Retina (tissue), 1 donor: ENCODE measurements around the gene ACLY.

ENCODE experiments used
- DNase-seq: peaks from one replicate; pipeline ENCODE4 v3.0.0-alpha.2; 2016

ACLY gene

GRCh38 chr17:41918314-41919164 is at the start of gene ACLY:
TSS of gene ACLY (minus strand) at chr17:41918951. CDS start at chr17:41913873, 5,078 bp downstream.
- DNase-seq: peak; percentile 97

DNA sequence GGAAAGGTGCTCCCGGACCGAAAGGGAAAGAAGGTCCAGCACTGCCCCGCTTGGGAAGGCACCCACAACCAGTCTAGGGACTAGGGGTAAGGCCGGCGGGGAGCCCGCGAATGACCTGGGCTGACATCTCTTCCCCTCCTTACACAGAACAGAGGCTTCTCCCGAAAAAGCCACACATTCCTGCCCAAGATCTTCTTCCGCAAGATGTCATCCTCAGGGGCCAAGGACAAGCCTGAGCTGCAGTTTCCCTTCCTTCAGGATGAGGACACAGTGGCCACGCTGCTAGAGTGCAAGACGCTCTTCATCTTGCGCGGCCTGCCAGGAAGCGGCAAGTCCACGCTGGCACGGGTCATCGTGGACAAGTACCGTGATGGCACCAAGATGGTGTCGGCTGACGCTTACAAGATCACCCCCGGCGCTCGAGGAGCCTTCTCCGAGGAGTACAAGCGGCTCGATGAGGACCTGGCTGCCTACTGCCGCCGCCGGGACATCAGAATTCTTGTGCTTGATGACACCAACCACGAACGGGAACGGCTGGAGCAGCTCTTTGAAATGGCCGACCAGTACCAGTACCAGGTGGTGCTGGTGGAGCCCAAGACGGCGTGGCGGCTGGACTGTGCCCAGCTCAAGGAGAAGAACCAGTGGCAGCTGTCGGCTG is 49.3 kb upstream of the ACLY start:
- DNase-seq: no peak

DNA sequence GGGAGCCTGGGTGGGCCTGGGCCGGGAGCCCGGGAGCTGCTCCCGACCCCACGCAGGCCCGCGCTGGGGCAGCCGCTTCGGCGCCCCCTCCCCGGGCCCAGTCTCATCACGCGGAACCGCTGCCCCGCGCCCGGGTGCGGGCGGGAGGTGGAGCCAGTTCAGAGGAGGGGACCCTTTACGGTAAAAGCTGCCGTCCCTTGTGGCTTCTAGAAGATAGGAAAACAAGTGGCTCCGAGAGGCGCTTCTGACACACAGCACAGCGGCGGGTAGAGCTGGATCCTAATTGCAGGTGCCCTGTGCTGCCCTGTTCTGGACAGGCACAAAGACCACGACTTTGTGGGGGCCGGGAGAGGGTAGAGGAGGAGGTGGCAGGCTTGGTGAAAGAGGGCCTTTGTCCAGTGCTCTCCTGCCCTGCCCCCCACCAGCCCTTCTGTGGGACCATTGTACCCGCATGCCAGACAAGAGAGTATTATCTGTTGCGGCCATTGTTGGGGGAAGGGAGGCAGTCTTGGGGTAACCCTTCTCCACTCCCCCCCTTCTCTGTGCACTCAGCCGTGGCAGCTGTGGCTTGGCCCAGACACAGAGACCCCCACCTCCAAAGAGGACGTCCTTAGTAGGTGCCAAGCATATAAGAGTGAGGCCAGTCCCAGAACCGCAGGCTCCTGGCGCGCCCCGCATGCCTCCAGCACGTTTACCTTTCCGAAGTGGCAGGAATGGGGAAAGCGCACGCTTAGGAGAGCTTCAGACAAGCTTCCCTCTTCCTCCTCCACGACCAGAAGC is 48.6 kb upstream of the ACLY start:
- no peak for DNase-seq

DNA sequence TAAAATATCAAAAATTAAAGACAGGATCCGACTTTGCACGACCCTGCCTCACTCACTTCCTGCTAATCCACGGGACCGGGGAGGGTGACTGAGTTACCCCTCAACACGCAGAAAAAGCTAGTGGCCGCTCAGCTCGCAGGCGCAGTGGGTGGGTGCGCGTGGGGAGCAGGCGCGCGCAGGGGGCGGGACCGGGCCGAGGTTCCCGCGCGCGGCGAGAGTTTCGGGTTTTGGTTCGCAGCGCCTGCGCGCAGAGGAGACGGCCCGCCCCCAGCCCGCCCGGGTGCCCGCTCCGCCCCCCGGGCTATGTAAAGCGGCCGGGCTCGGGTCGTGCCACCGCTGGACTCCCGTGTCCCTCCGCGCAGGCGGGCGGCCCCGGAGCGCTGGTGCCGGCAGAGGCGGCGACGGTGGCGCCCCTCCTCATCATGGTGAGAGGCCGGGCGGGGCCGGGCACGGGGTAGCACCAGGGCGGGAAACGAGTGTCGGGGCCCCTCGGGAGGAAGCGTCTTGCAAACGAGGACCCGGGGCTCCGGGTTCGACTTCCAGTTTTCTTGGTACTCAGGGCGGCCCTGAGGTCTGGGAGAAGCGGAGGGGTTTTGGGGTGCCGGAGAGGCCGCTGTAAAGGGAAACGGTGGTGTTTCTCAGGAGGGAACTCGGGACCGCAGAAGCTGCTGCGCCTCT is 47.9 kb upstream of the ACLY start, which contains the start of gene CNP:
Gene CNP, plus strand, starts transcription at position 333 of the 678 bp plus-strand sequence. Its CDS starts 90 bp downstream, at position 423.
- DNase-seq: peak; percentile 92

DNA sequence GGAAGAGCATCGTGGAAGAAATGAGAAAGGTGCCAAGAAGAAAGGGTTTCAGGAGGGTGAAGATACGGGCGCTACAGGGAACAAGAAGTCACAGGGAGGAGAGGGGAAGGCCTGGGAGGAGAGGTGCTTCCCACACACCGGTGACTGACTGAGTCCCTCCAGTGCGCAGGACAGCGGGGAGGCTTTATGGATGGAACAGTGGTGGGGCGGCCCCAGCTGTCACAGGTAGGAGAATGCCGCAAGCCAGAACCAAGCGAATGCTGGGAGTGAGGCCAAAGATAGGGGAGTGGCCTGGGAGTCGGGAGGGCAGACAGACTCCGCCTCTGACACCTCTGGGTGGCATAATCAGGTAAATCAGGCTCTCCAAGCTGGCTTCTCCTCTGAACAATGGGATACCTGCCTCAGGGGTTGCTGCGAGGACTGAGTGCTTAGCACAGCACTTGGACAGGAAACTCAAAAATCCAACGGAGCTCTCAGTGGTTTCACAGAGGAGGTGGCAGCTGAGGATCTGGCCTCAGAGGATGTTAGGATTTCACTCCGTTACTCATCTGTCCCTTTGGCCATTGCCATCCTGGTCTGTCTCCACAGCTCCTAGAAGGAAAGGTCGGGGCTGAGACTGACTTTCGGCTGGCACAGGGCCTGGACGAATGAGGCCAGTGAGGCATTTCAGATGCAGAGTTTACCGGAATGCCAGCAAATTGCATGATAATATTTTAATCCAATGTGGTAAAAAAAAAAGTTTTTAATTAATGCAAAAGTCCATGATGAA is 47.1 kb upstream of the ACLY start:
- no peak for DNase-seq

GRCh38 chr17:41962768-41963434 is 44.1 kb upstream of the ACLY start:
- DNase-seq: peak; percentile 85

DNA sequence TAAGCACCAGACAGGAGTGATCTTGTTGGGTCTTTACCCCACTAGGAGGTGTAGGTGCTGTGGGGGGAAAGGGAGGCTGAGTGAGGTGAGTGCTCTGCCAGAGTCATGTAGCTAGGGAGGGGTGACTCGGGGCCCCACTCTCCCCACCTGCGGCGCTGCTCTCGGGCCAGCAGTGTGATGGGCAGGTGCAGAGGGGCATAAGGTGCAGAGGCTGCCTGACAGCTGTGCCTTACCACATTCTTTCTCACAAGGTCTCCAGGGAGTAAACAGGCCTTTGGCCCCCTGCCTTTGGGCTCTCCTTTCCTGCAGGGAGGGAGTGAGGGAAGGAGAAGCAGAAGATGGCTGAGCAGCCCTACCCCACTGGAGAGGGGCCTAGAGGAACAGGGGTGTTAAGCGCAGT is 43.4 kb upstream of the ACLY start:
- no peak for DNase-seq

DNA sequence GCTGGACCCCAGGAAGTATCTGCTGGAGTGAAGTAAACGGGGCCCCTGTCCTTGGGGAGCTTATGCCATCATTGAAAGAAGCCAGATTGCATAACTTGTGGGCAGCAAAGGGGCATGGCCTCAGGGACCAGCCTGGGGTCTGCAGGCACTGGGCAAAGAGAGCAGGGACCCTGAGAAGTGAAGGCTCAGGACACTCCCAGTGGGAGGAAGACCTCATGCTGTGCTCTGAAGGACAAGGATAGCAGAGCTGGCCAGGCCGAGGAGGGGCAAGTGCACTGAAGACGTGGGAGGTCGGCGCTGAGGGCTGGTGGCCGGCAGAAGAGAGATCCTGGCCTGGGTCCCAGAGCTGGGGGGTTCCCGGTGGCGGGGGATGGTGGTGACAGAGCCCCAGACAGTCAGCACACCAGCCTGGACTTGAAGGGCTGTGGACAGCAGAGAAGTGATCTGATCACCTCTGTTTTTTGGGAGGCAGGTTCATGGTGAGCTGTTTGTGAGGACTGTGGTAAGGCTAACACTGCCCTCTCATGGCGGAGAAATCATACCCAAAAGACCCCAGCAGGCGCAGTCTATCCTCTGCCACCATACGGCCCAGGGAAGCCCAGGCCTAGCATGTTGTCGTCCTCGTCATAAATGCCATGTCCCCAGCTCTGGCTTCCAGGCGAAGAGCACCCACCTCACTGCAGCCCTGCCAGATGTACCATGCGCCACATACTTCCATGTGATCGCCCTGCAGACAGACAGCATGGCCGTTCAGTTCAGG is 40.8 kb upstream of the ACLY start:
- DNase-seq: peak; percentile 49

DNA sequence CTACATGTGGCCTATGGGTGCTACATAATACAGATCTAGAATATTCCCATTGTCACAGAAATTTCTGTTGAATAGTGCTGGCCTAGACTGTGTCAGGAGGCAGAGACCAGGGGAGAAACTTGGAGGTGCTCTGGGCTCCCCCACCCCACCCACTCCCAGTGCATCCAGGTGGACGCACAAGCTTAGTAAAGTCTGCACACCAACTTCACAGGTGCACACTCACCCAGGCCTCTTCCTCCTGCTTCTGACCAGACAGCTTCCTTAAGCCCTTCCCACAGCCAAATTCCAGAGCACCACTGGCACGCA is 40.2 kb upstream of the ACLY start:
- DNase-seq: no peak

DNA sequence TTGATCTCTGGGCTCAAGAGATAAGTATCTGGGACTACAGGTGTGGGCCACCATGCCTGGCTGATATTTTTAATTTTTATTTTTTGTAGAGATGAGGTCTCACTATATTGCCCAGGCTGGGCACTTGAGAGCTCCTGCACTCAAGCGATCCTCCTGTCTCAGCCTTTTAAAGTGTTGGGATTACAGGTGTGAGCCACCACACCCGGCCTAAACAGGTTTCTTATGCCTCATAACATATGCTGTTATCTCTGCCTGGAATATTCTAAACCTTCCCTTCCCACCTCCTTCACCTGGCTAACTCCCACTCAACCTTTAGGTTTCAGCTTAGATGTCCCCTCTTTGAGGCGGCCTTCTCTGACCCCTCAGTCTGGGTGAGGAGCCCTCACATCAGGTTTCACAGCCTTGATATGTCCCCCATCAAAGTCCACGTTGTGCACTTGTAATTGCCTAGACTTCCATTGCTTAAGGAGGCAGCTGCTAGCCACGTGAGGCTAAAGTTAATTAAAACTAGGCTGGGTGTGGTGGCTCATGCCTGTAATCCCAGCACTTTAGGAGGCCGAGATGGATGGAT is 39.2 kb upstream of the ACLY start:
- no peak for DNase-seq

DNA sequence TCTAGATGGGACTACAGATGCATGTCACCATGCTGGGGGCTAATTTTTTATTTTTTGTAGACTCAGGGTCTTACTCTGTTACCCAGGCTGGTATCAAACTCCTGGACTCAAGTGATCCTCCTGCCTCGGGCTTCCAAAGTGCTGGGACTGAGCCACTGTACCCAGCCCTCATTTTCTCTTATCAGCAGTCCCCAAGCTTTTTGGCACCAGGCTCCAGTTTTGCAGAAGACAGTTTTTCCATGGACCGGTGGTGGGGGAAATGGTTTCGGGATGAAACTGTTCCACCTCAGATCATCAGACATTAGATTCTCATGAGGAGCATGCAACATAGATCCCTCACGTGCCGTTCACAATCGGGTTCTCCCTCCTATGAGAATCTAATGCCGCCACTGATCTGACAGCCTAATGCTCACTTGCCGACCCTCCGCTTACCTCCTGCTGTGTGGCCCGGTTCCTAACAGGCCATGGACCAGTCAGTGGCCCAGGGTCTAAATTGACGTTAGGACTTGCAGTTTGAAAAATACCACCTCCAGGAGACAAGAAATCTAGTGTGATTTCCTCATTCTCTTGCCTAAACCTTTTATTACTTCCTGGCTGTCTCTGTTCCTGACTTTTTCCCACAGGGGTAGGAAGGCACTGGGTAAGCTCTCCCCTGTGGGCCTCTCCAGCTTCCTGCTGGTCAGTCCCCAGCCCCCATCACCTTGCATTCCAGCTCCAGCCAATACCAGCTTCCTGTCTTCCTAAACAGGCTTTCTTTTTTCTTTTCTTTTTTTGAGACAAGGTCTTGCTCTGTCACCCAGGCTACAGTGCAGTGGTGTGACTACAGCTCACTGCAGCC is 38.5 kb upstream of the ACLY start:
- no peak for DNase-seq

- DNase-seq: no peak
These were observed 37.8 kb upstream of the ACLY start for GRCh38 chr17:41956522-41956921.

GRCh38 chr17:41948762-41949460 is 30.2 kb upstream of the ACLY start:
- no peak for DNase-seq

- no peak for DNase-seq
These were observed 26.2 kb upstream of the ACLY start for GRCh38 chr17:41944943-41945342.

DNA sequence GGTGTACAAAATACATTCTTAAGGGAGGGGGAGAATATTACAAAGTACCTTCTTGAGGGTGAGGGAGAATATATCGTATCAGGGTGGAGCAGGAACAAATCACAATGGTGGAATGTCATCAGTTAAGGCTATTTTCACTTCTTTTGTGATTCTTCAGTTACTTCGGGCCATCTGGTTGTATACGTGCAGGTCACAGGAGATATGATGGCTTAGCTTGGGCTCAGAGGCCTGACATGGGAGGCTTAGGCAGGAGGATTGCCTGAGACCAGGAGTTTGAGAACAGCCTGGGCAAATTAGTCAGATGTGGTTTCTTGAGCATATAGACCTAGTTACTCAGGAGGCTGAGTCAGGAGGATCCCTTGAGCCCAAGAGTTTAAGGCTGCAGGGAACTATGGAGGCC is 24.7 kb upstream of the ACLY start:
- DNase-seq: no peak

DNA sequence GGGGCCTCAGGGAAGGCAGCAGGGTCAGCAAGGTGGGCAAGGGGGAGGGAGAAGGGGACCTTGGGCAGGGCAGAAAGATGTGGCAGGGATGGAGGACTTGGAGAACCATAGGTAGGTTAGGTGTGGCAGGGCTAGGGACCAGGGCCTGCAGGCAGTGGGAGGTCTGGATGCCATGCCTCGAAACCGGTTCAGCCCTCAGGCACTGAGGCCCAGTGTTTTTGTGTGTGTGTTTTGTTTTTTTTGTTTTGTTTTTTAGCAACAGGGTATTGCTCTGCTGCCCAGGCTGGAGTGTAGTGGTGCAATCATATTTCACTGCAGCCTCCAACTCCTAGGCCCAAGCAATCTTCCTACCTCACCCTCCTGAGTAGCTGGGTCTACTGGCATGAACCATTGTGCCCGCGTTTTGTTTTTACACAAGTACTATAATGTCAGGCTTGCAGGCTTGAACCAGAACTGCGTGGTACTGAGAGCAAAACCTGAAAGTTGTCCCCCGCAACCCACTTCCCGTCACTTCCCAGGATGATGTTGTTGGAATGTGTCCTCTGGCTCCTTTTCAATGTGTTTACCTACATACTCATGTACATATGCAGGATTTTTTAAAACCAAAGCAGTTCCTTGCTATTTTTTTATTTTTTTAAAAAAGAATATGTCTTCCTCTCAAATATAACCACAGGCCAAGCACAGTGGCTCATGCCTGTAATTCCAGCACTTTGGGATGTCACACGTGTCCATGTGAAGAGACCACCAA is 24.0 kb upstream of the ACLY start:
- DNase-seq: no peak

GRCh38 chr17:41941168-41941567 is 22.4 kb upstream of the ACLY start:
- DNase-seq: no peak

- no peak for DNase-seq
These were observed 20.9 kb upstream of the ACLY start for GRCh38 chr17:41939693-41940090.
